Upper lobe of right lung (tissue), 1 donor: ENCODE results near the gene CSMD2. TPM values are rescaled to one million over a fixed set of nuclear protein-coding genes. Genes with fewer than 3 reads are reported as not detected.
A peak's percentile ranks its signal among the peaks of the same experiment; 100 is the strongest.

Experiments used
- ATAC-seq: fragments of 200-7000 bp; cut with Tn5 transposase; one replicate; pipeline ENCODE4 v1.9.1; 2020; ENCODE audit warnings: mild to moderate bottlenecking, moderate library complexity
- DNase-seq: peaks from one replicate; pipeline ENCODE4 v3.0.0-alpha.2; 2020
- H3K27ac ChIP-seq: fragments of 200-600 bp; one replicate; pipeline ENCODE4 v1.8.0; 2022
- H3K27me3 ChIP-seq: fragments of 200-600 bp; one replicate; pipeline ENCODE4 v1.8.0; 2022; ENCODE audit warnings: mild to moderate bottlenecking
- H3K36me3 ChIP-seq: fragments of 200-600 bp; one replicate; pipeline ENCODE4 v1.8.0; 2022
- H3K4me1 ChIP-seq: fragments of 200-600 bp; one replicate; pipeline ENCODE4 v1.8.0; 2022
- H3K4me3 ChIP-seq: fragments of 200-600 bp; one replicate; pipeline ENCODE4 v1.8.0; 2022; ENCODE audit warnings: mild to moderate bottlenecking
- H3K9me3 ChIP-seq: fragments of 200-600 bp; one replicate; pipeline ENCODE4 v1.8.0; 2022
- intact Hi-C: fragments of 100-400 bp; cut with DNase I; formaldehyde crosslinking; loops from one replicate; pipeline ENCODE4 v1.11.0; 2022
- total RNA-seq: library from RNA; stranded (reverse); fragmentation: NEBNext Ultra II Directional; extraction: Animal tissue kit (Norgen Biotek cat#: 25700); gene quantifications from one replicate; pipeline ENCODE4 v1.2.1, GENCODE V29; 2021
- TF ChIP-seq, protein P1 (sequence below): fragments of 200-600 bp; IDR thresholded peaks from one replicate; pipeline ENCODE4 v1.8.0; 2022; ENCODE audit warnings: antibody characterized with exemption
- donor health status: DM: no; HTN: yes; CAD: no; lungs with severe emphysema.

The CSMD2 gene
- total RNA-seq, 1 donor from 2014 or later = 0.67 TPM

DNA sequence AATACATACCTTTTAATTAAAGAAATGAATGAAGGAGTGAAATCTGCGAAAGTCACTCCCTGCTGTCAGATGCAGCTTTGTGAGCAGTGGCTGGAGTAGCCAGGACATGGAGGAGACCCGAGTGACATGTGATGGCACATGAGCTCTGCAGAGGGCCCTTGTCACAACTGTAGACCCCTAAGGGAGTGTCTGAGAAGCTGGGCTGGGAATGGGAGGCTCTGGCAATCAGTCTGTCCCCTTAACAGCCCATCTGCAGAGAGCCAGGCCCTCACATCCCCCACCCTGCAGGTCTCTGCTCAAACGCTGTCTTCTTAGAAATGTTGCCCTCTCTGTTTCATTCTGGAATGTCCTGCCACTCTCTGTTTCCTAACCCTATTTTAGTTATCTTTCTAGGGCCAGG lies 176.9 kb downstream of the CSMD2 start:
- DNase-seq (no peak), ATAC-seq (no peak)
- Histone ChIP-seq H3K4me1 (peaks cover 2% of the 10 kb centered on the region), H3K27me3 (peaks cover 2% of the 10 kb centered on the region), H3K9me3 (no peaks in the 10 kb centered on the region), H3K36me3 (no peaks in the 10 kb centered on the region), H3K4me3 (no peak overlapping the region), H3K27ac (no peak overlapping the region)
- TF ChIP-seq, protein P1, sequence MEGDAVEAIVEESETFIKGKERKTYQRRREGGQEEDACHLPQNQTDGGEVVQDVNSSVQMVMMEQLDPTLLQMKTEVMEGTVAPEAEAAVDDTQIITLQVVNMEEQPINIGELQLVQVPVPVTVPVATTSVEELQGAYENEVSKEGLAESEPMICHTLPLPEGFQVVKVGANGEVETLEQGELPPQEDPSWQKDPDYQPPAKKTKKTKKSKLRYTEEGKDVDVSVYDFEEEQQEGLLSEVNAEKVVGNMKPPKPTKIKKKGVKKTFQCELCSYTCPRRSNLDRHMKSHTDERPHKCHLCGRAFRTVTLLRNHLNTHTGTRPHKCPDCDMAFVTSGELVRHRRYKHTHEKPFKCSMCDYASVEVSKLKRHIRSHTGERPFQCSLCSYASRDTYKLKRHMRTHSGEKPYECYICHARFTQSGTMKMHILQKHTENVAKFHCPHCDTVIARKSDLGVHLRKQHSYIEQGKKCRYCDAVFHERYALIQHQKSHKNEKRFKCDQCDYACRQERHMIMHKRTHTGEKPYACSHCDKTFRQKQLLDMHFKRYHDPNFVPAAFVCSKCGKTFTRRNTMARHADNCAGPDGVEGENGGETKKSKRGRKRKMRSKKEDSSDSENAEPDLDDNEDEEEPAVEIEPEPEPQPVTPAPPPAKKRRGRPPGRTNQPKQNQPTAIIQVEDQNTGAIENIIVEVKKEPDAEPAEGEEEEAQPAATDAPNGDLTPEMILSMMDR = no peak
- intact Hi-C loops = no loop called here

DNA sequence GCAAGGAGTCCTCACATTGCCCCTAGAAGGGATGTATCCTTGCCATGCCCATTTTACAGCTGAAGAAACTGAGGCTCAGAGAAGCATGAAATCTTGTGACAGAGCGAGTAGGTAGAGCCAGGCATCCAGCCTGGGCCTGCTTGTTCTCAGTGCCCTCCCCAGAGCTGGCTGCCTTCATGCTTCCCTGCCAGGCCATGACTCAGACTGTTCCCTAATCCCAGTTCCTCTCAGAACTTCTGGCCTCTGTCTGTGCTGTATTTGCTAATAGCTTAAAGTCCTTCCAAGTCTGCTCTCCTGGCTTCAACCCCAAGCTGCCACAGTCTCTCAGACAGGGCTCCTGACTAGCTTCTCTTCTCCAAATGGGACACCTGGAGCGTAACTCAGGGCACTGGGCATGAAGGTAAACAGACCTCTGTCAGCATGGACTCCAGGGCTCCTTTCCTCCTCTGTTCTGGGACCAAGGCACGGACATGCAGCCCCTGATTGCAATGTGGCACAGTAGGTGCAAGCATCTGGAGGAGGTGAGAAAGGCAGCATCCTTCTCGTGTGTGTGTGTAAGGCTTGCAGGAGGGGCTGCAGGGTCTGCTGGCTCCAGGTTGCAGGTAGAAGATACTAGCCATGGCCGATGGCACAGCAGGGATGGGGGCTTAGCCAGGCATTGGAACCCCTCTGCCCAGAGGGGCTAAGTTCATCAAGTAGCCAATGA lies 178.5 kb downstream of the CSMD2 start:
- Histone ChIP-seq H3K36me3 (no peaks in the 10 kb centered on the region), H3K4me1 (peaks cover 2% of the 10 kb centered on the region), H3K4me3 (no peak overlapping the region), H3K27ac (no peak overlapping the region), H3K9me3 (no peaks in the 10 kb centered on the region), H3K27me3 (peaks cover 2% of the 10 kb centered on the region)
- ATAC-seq (peak; percentile 44), DNase-seq (no peak)
- TF ChIP-seq, protein P1 = no peak
- intact Hi-C loops = no loop called here

DNA sequence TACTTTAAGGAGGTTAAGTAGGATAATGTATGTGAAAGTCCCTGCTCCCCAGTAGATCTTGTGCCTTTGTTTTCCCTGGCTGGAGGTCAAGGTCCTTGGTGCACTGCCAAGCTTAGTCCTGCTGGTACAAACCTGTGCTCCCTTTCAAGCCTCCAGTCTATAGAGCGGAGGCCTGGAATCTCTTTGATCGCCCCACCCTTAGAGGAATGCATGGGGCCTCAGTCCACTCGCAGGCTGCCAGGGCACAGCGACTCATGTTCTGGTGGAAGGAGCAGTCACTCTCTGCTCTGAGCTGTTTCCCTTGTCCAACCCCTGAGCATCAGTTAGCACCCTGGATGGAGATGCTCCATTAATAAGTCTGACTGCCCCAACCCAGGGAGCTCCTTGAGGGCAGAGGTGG lies 179.4 kb downstream of the CSMD2 start:
- Histone ChIP-seq H3K27me3 (no peaks in the 10 kb centered on the region), H3K4me3 (no peak overlapping the region), H3K36me3 (no peaks in the 10 kb centered on the region), H3K9me3 (no peaks in the 10 kb centered on the region), H3K4me1 (peaks cover 2% of the 10 kb centered on the region), H3K27ac (no peak overlapping the region)
- TF ChIP-seq, protein P1 = no peak
- DNase-seq (no peak), ATAC-seq (no peak)
- intact Hi-C loops = no loop called here

DNA sequence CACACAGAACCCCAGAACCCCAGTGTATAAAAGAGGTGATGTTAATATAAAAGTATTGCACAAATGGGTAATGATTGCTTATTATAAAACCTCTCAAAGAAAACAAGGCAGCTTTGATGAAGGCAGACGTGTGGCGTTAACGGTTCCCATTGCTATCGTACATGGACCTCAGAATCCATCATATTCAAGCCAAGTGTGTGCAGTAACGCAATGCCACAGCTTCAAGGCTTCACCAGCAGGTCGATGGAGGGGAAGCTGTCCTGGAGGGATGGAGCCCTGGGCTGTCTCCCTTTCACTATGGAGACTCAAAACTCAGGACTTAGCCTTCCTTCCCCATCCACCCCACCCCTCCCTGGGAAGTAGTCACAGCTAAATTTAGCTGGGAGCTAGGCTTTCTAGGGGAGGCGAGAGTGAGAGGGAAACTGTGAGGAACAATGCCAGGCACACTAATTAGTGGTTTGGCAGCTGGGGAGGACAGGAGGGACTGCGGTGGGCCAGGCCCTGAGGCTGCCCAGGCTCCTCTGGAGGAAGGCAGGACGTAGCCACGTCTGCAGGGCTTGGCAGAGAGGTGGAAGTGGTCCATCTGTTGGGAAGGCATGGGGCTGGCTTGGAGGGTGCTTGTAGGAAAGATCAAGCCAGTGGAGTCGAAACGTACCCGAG lies 180.0 kb downstream of the CSMD2 start:
- DNase-seq = no peak
- no peak for ATAC-seq
- Histone ChIP-seq H3K27ac (no peak overlapping the region), H3K9me3 (no peaks in the 10 kb centered on the region), H3K36me3 (no peaks in the 10 kb centered on the region), H3K27me3 (no peaks in the 10 kb centered on the region), H3K4me1 (peaks cover 2% of the 10 kb centered on the region), H3K4me3 (no peak overlapping the region)
- intact Hi-C loops = no loop called here
- TF ChIP-seq, protein P1 = no peak

DNA sequence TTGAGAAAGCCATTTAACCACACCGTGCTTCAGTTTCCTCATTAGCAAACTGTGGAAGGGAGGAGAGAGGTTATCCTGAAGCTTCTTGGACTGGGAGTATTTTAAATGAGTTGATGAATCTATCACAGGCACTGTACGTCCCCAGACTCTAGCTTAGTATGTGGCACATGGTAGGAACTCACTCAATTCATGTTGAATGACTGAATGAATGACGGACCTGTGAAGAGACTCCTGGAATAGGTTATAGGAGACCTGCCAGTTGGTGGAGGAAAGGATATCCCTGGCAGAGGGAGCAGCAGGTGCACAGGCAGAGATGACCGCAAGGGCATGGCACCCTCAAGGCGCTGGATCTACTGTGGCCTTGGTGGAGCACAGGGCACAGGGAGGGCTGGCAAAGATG lies 182.6 kb downstream of the CSMD2 start:
- TF ChIP-seq, protein P1 = no peak
- ATAC-seq (no peak), DNase-seq (no peak)
- H3K36me3 ChIP-seq = no peaks in the 10 kb centered on the region
- no peaks in the 10 kb centered on the region for H3K9me3 ChIP-seq
- H3K27me3 ChIP-seq = no peaks in the 10 kb centered on the region
- no peak overlapping the region for H3K4me3 ChIP-seq
- intact Hi-C loops = no loop called here
- H3K4me1 ChIP-seq = peaks cover 2% of the 10 kb centered on the region
- no peak overlapping the region for H3K27ac ChIP-seq
